Activated T-cell treated with anti-CD3 and anti-CD28 coated beads for 1 hour (primary cell): ENCODE data around the gene NR5A1.

ENCODE experiments used
- DNase-seq: peaks from one replicate; pipeline ENCODE4 v3.0.0-alpha.2; 2020; ENCODE audit warnings: low read depth

Gene NR5A1

GRCh38 chr9:124439686-124440243 lies 67.4 kb downstream of the NR5A1 start:
- no peak for DNase-seq

- DNase-seq = no peak
Observed at GRCh38 chr9:124439086-124439485, 68.1 kb downstream of the NR5A1 start.

DNA sequence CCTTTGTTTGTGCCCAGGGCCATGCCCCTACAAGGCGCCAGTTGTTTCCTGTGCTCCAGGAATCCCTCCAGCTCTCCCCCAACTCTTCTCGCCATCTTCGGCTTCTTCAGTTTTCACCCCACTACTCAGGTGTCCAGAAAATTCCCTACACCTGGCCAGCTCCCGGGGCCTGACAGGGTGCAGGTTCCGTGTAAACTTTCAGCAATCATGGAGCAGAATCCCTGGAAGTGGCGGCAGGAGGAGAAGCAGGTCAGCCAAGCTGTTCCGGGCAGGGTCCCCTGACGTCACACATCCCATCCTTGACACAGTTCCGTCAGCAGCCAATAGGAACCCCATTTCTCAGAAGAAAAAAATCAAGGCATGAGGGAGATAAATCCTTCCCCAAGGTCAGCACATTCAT lies 69.1 kb downstream of the NR5A1 start:
- no peak for DNase-seq

GRCh38 chr9:124437086-124437485 lies 70.1 kb downstream of the NR5A1 start:
- no peak for DNase-seq

DNA sequence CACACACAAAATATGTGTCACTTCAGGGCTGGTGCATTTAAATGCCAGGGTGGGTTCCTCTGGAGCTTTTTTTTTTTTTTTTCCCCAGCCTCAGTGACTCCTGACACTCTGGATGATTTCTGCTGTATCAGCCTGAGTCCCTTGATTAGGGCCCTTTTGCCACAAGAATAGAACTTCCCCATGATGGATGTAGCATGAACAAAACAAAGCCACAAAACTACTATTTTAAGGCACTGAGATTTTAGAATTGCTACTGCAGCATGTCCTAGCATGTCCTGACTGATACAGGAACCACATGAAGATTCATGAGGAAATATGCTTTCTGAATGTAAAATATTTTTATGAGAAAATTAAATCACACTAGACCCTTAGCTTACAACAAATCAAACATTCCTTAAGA lies 70.9 kb downstream of the NR5A1 start:
- DNase-seq = no peak
